Heart left ventricle (tissue), 16 donors: ENCODE measurements around the gene PLEKHA1. TPM values are rescaled to one million over a fixed set of nuclear protein-coding genes. Genes with fewer than 3 reads are reported as not detected.

Experiments
- ATAC-seq, 4 donors: fragments of 200-7000 bp; cut with Tn5 transposase; one replicate each; pipeline ENCODE4 v1.9.1; 2020 to 2022; ENCODE audit warnings: moderate library complexity in 4 of 4, mild to moderate bottlenecking in 3 of 4, moderate number of reproducible peaks in 1 of 4
- DNase-seq, 5 donors: peaks; one replicate each; pipeline ENCODE4 v3.0.0-alpha.2; 2020
- H3K27ac ChIP-seq, 12 donors: fragments of 200-600 bp; sonication (generic) in 4 of 12; one replicate each; pipeline versions ENCODE4 v1.5.0 to v1.8.0; 2016 to 2022; ENCODE audit warnings: mild to moderate bottlenecking in 2 of 12
- H3K27me3 ChIP-seq, 9 donors: fragments of 200-600 bp; sonication (generic) in 2 of 9; one replicate each; pipeline versions ENCODE4 v1.5.1 to v1.8.0; 2016 to 2022; ENCODE audit warnings: mild to moderate bottlenecking in 3 of 9
- H3K36me3 ChIP-seq, 9 donors: fragments of 200-600 bp; sonication (generic) in 2 of 9; one replicate each; pipeline versions ENCODE4 v1.5.0 to v1.8.0; 2018 to 2022; ENCODE audit warnings: mild to moderate bottlenecking in 2 of 9
- H3K4me1 ChIP-seq, 12 donors: fragments of 200-600 bp; sonication (generic) in 4 of 12; one replicate each; pipeline versions ENCODE4 v1.5.0 to v1.8.0; 2016 to 2022; ENCODE audit warnings: mild to moderate bottlenecking in 3 of 12
- H3K4me3 ChIP-seq, 12 donors: fragments of 200-600 bp; sonication (generic) in 4 of 12; one replicate each; pipeline versions ENCODE4 v1.5.0 to v1.8.0; 2017 to 2022; ENCODE audit warnings: mild to moderate bottlenecking in 9 of 12, moderate library complexity in 4 of 12
- H3K9me3 ChIP-seq, 12 donors: fragments of 200-600 bp; sonication (generic) in 4 of 12; one replicate each; pipeline versions ENCODE4 v1.5.0 to v1.8.0; 2016 to 2022; ENCODE audit warnings: mild to moderate bottlenecking in 1 of 12
- POLR2A ChIP-seq, 2 donors: fragments of 450-650 bp; IDR thresholded peaks; one replicate each; pipeline ENCODE4 v1.6.1; 2017; ENCODE audit warnings: antibody characterized with exemption in 2 of 2, mild to moderate bottlenecking in 2 of 2, moderate library complexity in 2 of 2
- WGBS, 4 donors: extraction: QIAGEN DNeasy Blood & Tissue Kit in 2 of 4; methylation state at CpG; one replicate each; pipeline versions ENCODE4 v1.1.5 to v1.1.7; 2013 to 2018; 5-methylcytosine and 5-hydroxymethylcytosine counted together
- intact Hi-C, 10 donors: fragments of 100-400 bp; cut with DNase I; formaldehyde crosslinking; loops; one replicate each; pipeline versions ENCODE4 v1.11.1 to v1.14.2; 2022
- polyA plus RNA-seq, 2 donors: library from polyadenylated mRNA; stranded (reverse); fragments of 200-250 nt; gene quantifications; one replicate each; pipeline ENCODE4 v1.2.3, GENCODE V29; 2013
- total RNA-seq, 9 donors: library from RNA; depleted of rRNA in 2 of 9; stranded (reverse); fragments of >200 nt in 2 of 9; fragmentation: NEBNext Ultra II Directional in 3 of 9; extraction: Animal tissue kit (Norgen Biotek cat#: 25700) in 3 of 9; gene quantifications; one replicate each; pipeline versions ENCODE4 v1.1.0 to v1.2.4, GENCODE V29; 2016 to 2023
- TF ChIP-seq, protein P1 (sequence below), 12 donors: fragments of 200-600 bp; sonication (generic) in 4 of 12; IDR thresholded peaks; one replicate each; pipeline versions ENCODE4 v1.5.0 to v1.8.0; 2018 to 2022; ENCODE audit warnings: antibody characterized with exemption in 12 of 12, mild to moderate bottlenecking in 5 of 12
- donor health status: ischemic (EF 13 %, LVEDD 7.1; RV severe dilation, severe dysfunction).
- donor health status: healthy with polysubstance abuse.
- donor health status: DM: no; HTN: yes; CAD: no.
- donor health status: DM: no; HTN: no; CAD: no.
- donor health status: ischemic (EF 25% LVEDD 6.9; RV normal size, moderate dysfunction).
- donor health status: ischemic (EF 25% LVEDD 5.7; RV mildly dilated, moderate dysfunction).
- donor health status: healthy.
- donor health status: DM: yes; HTN: yes; CAD: no.
- donor health status: ischemic (EF 35%, LVEDD 5.7; RV mildly dilated, moderate dysfunction).
- donor health status: nonischemic (EF 11% LVEDD 7.7; RV severe dilation, severe dysfunction).
- donor health status: DM: yes; HTN: yes; CAD: no.
- donor health status: PGD.
- donor health status: ischemic (EF 29% LVEDD 5.4; RV normal size, mild dysfunction).
- donor health status: nonischemic (EF 23%, LVEDD 6.1; RV moderate dilation, normal function).

The PLEKHA1 gene
- total and polyA plus RNA-seq, 11 donors: 14.1 to 70.6 (median 43.3) TPM

DNA sequence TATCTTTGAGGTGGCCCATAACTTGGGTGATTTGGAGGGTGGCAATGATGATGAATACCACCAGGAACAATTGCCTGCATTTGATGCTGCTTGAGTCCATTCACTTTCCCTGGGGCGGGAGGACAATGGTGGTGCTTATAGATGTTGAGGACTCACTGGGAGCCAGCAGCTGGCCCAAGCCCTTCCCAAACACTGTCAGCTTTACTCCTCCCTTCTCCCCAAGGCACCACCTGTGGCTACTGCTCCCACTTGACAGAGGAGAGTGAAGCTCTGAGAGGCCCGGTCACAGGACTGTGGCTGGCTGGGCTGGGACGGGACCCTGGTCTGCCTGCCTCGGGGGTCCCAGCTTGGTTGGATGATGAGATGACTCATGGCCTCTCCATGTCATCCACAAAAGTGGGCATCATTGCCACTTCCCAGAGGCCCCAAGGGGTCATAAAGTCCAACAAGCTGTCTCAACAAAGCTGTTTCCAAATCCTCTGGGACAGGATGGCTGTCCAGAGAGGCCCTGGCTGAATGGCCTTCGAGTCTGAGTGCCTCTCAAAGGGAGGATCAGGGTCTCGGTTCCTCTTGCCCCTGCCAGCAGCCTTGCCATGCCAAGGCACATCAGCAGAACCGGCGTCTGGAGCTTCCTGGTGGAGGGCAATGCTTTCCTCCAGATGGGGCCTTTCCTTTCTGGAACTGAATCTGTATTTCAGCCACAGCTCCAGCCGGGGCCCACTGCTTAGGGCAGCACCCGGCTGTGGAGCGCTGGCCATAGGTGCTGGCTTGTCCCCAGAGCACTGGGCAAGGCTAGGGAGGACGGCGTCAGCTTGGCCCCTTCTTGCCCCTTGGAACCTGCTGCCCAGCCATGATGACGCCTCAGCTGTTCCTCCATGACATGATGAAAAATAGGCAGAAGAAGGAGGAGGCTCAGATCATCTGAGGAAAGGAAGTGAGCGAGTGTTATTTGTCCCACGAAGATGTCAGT is 47.0 kb upstream of the PLEKHA1 start:
- intact Hi-C loops: no loop called here
- Histone ChIP-seq H3K27ac (no peak overlapping the region), H3K36me3 (no peaks in the 10 kb centered on the region), H3K4me3 (no peak overlapping the region), H3K27me3 (no peaks in the 10 kb centered on the region), H3K4me1 (no peaks in the 10 kb centered on the region), H3K9me3 (no peaks in the 10 kb centered on the region)
- ATAC-seq (no peak), DNase-seq (no peak)
- WGBS, 4 donors: 90 to 96% (median 92%) methylated on average over 10 to 16 of the region's 16 CpGs
- TF ChIP-seq, protein P1, sequence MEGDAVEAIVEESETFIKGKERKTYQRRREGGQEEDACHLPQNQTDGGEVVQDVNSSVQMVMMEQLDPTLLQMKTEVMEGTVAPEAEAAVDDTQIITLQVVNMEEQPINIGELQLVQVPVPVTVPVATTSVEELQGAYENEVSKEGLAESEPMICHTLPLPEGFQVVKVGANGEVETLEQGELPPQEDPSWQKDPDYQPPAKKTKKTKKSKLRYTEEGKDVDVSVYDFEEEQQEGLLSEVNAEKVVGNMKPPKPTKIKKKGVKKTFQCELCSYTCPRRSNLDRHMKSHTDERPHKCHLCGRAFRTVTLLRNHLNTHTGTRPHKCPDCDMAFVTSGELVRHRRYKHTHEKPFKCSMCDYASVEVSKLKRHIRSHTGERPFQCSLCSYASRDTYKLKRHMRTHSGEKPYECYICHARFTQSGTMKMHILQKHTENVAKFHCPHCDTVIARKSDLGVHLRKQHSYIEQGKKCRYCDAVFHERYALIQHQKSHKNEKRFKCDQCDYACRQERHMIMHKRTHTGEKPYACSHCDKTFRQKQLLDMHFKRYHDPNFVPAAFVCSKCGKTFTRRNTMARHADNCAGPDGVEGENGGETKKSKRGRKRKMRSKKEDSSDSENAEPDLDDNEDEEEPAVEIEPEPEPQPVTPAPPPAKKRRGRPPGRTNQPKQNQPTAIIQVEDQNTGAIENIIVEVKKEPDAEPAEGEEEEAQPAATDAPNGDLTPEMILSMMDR (IDR thresholded peaks at IDR 0.05): no peak
- TF ChIP-seq POLR2A (IDR thresholded peaks at IDR 0.05): no peak

- no peak for TF ChIP-seq POLR2A (IDR thresholded peaks at IDR 0.05)
- ATAC-seq (peak in 2 of 4 donors; percentile 28 to 36), DNase-seq (peak in 1 of 5 donors; percentile 1)
- no peak overlapping the region for H3K4me3 ChIP-seq
- WGBS, 4 donors: 70 to 90% (median 78%) methylated on average over 9 of the region's 9 CpGs
- no peaks in the 10 kb centered on the region for H3K9me3 ChIP-seq
- no peaks in the 10 kb centered on the region for H3K36me3 ChIP-seq
- no peak overlapping the region for H3K27ac ChIP-seq
- no peaks in the 10 kb centered on the region for H3K27me3 ChIP-seq
- intact Hi-C loops: no loop called here
- no peaks in the 10 kb centered on the region for H3K4me1 ChIP-seq
These were observed 45.8 kb upstream of the PLEKHA1 start for GRCh38 chr10:122328676-122329075.

GRCh38 chr10:122329416-122329815 is 45.1 kb upstream of the PLEKHA1 start:
- no peak for TF ChIP-seq POLR2A (IDR thresholded peaks at IDR 0.05)
- TF ChIP-seq, protein P1 (IDR thresholded peaks at IDR 0.05): no peak
- no peak for DNase-seq
- 85 to 90% (median 88%) methylated on average over 13 of the region's 13 CpGs for WGBS, 4 donors
- no peaks in the 10 kb centered on the region for H3K9me3 ChIP-seq
- no peak for ATAC-seq
- H3K4me1 ChIP-seq: no peaks in the 10 kb centered on the region
- no peaks in the 10 kb centered on the region for H3K27me3 ChIP-seq
- no peaks in the 10 kb centered on the region for H3K36me3 ChIP-seq
- intact Hi-C loops: no loop called here
- H3K27ac ChIP-seq: no peak overlapping the region
- H3K4me3 ChIP-seq: no peak overlapping the region

GRCh38 chr10:122331100-122331499 is 43.4 kb upstream of the PLEKHA1 start:
- no peak for TF ChIP-seq POLR2A (IDR thresholded peaks at IDR 0.05)
- intact Hi-C loops: no loop called here
- H3K9me3 ChIP-seq: no peaks in the 10 kb centered on the region
- no peak overlapping the region for H3K4me3 ChIP-seq
- no peaks in the 10 kb centered on the region for H3K36me3 ChIP-seq
- no peak for DNase-seq
- 86 to 93% (median 87%) methylated on average over 7 of the region's 7 CpGs for WGBS, 4 donors
- H3K27me3 ChIP-seq: no peaks in the 10 kb centered on the region
- ATAC-seq: no peak
- H3K4me1 ChIP-seq: no peaks in the 10 kb centered on the region
- no peak overlapping the region for H3K27ac ChIP-seq

DNA sequence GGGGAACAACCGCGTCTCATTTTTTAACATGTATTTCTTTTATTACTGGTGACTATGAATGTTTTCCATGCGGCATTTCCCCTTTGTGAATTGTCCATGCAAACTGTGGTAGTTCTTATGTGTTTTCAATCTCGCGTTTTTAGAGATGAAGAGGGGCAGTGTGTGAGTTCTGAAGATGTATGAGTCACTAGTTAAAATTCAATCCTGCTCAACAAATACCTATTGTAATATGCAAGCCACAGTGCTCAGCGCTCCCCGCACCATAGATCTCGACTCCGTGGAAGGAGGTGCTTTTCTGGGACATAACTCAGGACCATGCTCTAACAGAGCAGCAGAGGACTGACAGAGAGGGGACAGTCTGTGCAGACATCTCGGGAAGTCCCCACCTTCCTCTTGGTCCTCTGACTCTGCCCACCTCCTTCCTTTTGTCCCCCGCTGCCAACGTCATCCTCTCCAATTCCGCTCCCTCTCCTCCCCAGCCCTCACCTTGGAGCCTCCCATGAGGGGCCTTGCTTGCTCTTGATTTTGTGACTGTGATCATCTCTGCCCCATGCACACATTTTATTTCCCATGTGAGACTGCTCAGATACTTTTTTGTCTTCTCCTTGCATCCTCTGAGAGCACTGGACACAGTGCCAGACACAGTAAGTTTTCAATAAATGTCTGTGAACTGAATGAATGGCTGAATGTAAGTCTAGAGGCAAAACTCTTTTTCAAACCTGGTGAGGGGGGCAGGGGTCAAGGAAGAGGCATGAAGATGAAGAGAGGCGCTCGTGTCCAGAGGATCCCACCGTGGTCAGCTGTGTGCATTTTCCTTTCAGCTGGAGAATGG is 42.7 kb upstream of the PLEKHA1 start:
- ATAC-seq: no peak
- intact Hi-C loops: no loop called here
- TF ChIP-seq, protein P1 (IDR thresholded peaks at IDR 0.05): no peak
- TF ChIP-seq POLR2A (IDR thresholded peaks at IDR 0.05): no peak
- H3K27ac ChIP-seq: no peak overlapping the region
- no peaks in the 10 kb centered on the region for H3K36me3 ChIP-seq
- H3K27me3 ChIP-seq: no peaks in the 10 kb centered on the region
- no peak overlapping the region for H3K4me3 ChIP-seq
- H3K9me3 ChIP-seq: no peaks in the 10 kb centered on the region
- DNase-seq: no peak
- no peaks in the 10 kb centered on the region for H3K4me1 ChIP-seq
- 67 to 87% (median 81%) methylated on average over 16 of the region's 16 CpGs for WGBS, 4 donors
